GM21515 (cell line): ENCODE measurements around the gene SPDYE5.
"Not testable (repeated sequence)": the region's sequence is repeated elsewhere in the genome, so short reads cannot be mapped to it uniquely, and the experiment has no call there.

Experiments
- ATAC-seq: cut with Tn5 transposase; IDR thresholded peaks from one replicate; pipeline ENCODE4 v1.9.1; 2021; ENCODE audit not compliant: unreplicated experiment

Gene SPDYE5, protein sequence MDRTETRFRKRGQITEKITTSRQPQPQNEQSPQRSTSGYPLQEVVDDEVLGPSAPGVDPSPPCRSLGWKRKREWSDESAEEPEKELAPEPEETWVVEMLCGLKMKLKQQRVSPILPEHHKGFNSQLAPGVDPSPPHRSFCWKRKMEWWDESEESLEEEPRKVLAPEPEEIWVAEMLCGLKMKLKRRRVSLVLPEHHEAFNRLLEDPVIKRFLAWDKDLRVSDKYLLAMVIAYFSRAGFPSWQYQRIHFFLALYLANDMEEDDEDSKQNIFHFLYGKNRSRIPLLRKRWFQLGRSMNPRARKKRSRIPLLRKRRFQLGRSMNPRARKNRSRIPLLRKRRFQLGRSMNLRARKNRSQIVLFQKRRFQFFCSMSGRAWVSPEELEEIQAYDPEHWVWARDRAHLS

DNA sequence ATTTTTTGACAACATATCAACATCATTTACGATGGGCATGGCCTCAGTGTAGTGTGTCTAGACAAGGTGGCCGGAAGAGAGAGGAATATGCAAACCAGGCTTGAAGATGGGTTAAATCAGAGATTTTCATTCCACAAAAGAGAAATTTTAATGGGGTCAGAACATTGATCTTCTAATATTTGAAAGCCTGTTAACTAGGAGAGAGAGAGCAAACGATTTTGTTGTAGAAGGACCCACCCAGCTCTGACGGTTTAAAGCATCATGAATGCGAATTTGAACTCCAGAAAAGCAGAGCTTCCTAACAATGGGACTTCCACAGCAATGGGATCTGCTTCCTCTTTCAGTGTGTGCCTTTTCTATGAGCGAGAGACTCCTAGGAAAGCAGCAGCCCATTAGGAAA is at the start of gene SPDYE5:
TSS of gene SPDYE5 (plus strand) at position 301 of the 400 bp plus-strand sequence. CDS start 1,728 bp downstream, outside the sequence.
- ATAC-seq: not testable (repeated sequence)

DNA sequence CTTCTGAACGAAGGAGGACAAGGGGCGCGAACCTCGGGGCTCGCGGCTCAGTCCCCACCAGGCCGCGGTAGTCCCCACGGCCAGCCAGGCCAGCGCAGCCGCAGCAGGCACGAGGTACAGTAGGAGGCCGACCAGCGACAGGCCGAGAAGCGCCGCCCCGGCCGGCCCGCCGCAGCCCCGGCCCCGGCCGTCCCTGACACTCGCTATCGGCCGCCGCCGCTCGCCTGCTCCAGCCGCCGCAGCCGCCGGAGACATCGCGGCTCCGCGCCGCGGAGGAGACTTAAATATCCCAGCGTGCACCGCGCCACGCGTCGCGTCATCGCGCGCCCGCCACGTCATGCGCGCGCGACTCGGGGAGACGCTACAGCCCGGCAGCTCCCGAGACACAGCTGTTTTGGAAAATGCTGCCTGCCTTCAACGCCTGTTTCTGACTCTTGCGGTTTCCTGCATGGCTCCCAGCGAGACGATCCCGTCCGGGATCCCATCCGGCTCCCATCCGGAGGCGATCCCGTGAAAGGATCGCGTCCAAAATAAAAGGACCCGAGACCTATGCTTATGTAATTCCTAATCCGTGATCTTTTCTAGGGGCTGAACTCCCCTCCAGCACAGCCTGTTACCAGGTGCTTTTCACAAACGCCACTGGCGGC is 49.5 kb upstream of the SPDYE5 start:
- ATAC-seq: peak; percentile 73

DNA sequence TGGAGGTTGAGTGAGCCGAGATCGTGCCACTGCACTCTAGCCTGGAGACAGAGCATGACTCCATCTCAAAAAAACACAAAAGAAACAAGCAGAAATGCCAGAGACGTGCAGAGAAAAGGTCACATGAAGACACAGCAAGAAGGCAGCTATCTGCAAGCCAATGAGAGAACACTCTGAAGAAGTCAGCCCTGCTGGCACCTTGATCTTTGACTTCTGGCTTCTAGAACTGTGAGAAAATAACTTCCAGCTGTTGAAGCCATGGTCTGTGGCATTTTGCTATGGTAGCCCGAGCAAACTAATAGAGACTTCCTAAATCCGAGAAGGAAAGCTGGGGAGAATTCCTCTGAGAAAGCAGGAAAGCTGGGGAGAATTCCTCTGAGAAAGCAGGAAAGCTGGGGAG is 42.2 kb upstream of the SPDYE5 start:
- not testable (repeated sequence) for ATAC-seq

DNA sequence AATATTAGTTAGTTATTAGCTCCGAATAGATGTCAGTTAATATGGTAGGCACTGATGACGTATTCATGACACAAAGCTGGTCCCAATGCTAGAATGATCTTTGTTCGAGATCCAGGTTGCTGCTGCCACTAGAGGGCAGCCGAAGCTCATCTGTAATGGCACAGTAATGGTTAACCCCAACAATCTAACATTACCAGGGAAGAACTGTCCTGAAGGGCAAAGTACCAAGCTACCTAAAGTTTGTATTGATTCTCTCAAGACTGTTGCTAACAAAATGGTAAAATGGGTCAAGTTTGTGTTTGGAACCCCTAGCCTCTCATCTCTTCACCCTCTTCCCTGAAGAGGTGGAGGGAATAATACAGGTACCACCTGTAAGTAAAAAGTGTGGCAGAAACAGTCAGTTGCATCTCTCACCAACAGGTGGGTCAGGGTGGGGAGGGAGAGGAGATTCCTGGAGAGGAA is 39.6 kb upstream of the SPDYE5 start:
- ATAC-seq: not testable (repeated sequence)

- not testable (repeated sequence) for ATAC-seq
These were observed 35.7 kb upstream of the SPDYE5 start for GRCh38 chr7:75456403-75456802.

GRCh38 chr7:75458034-75458433 is 34.1 kb upstream of the SPDYE5 start:
- ATAC-seq: not testable (repeated sequence)

DNA sequence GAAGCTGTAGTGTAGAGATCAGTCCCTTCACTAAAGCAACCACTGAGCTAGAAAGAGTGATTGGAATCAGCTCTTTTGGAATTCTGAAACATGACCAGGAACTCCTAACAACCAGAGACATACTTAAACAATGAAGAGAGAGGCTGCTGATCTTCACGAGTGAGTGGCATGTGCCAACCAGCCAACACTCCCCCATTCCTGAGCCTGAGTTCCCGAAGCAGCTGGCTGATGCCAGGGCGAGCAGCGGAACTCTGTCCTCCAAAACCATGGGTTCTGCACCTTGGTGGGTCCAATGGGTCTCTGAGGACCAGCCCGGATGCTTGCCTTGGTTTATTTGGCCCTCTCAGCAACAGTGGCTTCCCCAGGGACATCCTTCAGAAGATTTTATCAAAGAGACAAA is 31.6 kb upstream of the SPDYE5 start:
- not testable (repeated sequence) for ATAC-seq

DNA sequence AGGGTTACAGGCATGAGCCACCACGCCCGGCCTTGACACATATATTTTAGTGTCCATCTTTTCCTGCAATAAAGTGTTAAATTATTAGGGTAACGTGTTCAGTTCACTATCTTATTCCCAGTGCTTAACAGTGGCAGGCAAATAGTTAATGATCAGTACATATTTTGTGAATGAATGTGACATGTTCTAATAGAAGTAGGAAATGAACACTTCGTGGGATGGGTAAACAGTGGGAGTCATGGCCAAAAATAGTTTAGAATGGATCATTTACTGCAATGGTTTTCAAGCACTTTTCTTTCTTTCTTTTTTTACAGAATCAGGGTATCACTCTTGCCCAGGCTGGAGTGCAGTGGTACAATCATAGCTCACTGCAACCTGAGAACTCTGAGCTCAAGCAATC is 22.0 kb upstream of the SPDYE5 start:
- not testable (repeated sequence) for ATAC-seq

- ATAC-seq: not testable (repeated sequence)
These were observed 14.7 kb upstream of the SPDYE5 start for GRCh38 chr7:75477457-75477856.

DNA sequence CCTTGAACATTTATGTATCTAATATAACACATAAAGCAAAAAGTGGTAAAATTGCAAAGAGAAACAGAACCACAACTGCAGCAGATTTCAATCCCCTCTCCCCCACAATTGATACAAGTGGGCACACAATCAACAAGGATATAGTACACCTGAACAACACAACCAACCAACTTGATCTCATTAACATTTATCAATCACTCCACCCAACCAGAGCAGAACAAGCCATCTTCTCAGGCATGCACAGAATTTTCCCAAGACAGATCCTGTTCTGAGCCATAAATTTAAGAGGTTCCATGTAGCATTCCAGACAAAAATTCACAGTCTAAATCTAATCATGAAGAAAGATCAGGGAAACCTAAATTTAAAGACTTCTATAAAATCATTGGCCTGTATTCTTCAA is 11.8 kb upstream of the SPDYE5 start:
- not testable (repeated sequence) for ATAC-seq

- ATAC-seq: not testable (repeated sequence)
These were observed 6.7 kb upstream of the SPDYE5 start for GRCh38 chr7:75485355-75485978.

DNA sequence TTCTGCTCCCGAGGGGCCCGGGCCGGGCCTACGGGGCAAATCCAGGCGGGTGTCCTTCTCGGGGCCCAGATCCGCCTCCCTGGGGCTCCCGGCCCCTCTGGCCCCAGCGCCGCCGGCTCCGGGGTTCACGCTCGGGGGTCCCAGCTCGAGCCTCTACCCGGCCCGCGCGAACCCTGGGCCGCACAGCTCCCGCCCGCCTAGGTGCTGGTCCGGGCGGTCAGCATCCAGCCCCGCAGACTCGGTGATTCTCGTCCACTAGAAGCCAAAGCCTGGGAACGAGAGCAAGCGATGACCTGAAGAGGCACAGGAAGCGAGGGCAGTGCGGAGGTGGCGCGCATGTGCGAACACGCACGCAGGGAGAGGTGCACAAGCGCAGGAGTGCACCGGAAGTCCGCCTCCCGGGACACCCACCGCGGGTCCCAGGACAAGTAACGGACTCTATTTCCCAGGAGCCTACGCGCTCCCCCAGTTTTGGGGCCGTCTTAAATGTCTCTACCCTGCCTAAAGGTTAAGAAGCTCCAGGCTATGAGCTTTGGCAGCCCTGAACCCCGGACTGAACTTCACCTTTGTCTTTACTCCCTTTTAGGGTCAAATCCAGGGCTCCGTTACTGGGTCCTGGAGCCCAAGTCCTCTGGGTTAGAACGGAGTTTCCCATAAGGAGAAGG is 6.0 kb upstream of the SPDYE5 start, which contains the start of gene POM121C:
TSS of gene POM121C (minus strand) at position 321 of the 665 bp plus-strand sequence. CDS start 44,803 bp downstream, outside the sequence.
- peak; percentile 99 for ATAC-seq

GRCh38 chr7:75509033-75509432 is 16.9 kb downstream of the SPDYE5 start:
- not testable (repeated sequence) for ATAC-seq

- not testable (repeated sequence) for ATAC-seq
These were observed 26.7 kb downstream of the SPDYE5 start for GRCh38 chr7:75518842-75519241.

DNA sequence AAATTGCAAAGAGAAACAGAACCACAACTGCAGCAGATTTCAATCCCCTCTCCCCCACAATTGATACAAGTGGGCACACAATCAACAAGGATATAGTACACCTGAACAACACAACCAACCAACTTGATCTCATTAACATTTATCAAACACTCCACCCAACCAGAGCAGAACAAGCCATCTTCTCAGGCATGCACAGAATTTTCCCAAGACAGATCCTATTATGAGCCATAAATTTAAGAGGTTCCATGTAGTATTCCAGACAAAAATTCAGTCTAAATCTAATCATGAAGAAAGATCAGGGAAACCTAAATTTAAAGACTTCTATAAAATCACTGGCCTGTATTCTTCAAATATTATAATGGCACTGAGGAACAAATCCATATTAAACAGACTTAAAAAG is 29.6 kb downstream of the SPDYE5 start:
- not testable (repeated sequence) for ATAC-seq

DNA sequence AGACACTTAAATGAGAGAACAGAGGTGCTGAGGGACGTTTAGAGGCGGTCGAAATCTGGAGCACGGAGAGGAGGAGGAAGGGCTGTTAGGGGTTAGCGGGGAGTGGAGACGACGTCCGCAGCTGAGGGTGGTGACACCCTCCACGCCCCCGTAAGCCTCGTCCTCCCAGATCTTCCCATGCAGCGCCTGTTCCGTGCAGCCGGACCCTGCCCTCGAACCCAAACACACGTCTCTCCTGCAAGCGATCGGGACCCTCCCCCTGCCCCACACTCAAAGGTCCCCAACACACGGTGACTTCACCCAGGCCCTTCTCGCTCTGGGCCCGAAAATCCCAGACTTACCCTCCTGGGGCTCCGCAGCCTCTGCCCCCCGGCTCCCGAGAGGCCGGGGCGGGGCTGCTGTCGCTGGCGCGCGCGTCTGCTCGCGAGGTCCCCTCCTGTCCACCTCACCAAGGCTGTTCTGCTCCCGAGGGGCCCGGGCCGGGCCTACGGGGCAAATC is 35.2 kb downstream of the SPDYE5 start:
- ATAC-seq: not testable (repeated sequence)

DNA sequence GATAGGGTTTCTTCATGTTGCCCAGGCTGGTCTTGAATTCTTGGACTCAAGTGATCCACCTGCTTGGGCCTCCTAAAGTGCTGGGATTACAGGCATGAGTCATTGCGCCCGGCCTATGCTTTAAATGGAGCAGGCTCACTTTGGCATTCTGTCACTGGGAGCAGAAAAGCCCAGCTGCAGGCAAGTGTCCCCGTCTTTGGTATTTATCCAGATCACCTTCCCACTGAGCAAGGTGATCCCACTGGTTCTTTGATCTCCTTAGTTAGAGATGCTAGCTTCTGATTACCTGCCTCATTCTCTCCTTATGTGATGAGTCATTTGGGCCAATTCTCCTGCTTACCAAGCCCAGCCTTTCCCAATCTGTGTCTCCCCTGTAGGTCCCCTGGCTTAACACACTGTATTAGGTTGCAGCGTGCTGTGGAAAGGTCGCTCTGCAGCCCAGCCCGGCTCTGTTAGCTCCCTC is 39.3 kb downstream of the SPDYE5 start:
- ATAC-seq: no peak

- no peak for ATAC-seq
These were observed 40.5 kb downstream of the SPDYE5 start for GRCh38 chr7:75532639-75533038.

- ATAC-seq: no peak
These were observed 41.8 kb downstream of the SPDYE5 start for GRCh38 chr7:75533926-75534325.

DNA sequence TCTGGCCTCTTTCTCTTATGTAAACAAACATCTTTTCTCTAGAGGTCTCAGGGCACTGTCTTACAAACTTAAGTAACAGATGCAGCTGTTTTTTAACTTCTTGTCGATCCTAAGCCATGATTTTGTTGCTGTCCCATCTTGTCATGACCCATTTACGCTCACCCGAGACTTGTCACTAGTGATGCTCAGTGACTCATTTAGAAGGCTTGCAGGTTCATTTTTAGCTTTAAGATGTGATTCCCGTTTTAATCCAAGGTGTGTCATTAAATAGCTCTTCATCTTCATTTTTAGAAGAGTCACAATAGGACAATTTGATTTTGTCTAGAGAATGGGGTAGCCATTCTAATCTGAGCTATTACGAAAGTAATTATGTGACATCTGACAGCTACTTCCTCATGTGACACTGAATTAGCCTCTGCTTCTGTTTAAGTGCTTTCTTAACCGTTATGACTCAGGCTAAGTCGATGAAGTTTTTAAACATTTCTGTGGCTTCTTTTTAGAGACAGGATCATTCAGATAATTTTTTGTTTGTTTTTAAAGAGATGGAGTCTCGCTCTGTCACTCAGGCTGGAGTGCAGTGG is 42.7 kb downstream of the SPDYE5 start:
- no peak for ATAC-seq
